ENCODE measurements around the gene LPP.

DNA sequence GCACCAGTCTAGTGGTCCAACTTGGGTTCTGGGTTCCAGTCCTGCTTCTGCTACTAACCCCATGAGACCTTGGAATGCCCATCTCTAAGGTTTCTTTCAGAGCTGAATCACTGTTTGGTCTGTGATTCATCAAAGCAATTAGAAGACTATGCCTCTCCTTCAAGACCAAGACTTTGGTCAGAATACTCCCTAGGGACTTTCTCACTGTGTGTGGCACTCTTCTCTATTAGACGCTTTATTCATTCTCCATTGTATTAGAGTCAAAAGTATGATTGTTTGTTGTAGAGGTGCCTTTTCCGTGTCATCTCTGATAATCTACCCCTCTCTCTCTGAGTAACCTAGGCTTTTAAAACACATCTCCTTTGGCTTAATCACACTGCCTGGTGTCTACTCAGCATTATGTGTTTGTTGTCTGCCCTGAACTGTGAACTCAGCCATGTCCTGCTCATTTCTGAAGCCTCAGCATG, 90.5 kb downstream of the LPP start:
- TF ChIP-seq, protein P1, sequence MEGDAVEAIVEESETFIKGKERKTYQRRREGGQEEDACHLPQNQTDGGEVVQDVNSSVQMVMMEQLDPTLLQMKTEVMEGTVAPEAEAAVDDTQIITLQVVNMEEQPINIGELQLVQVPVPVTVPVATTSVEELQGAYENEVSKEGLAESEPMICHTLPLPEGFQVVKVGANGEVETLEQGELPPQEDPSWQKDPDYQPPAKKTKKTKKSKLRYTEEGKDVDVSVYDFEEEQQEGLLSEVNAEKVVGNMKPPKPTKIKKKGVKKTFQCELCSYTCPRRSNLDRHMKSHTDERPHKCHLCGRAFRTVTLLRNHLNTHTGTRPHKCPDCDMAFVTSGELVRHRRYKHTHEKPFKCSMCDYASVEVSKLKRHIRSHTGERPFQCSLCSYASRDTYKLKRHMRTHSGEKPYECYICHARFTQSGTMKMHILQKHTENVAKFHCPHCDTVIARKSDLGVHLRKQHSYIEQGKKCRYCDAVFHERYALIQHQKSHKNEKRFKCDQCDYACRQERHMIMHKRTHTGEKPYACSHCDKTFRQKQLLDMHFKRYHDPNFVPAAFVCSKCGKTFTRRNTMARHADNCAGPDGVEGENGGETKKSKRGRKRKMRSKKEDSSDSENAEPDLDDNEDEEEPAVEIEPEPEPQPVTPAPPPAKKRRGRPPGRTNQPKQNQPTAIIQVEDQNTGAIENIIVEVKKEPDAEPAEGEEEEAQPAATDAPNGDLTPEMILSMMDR (IDR thresholded peaks at IDR 0.05; ENCODE audit: low read length): no peak
- no peak for TF ChIP-seq EZH2phosphoT487 (IDR thresholded peaks at IDR 0.05; ENCODE audit: low read length)

Data from MM.1S (cell line).